ENCODE results near the gene IFITM1. TPM values are rescaled to one million over a fixed set of nuclear protein-coding genes. Genes with fewer than 3 reads are reported as not detected.
A peak's percentile ranks its signal among the peaks of the same experiment; 100 is the strongest.
"Not testable (repeated sequence)": the region's sequence is repeated elsewhere in the genome, so short reads cannot be mapped to it uniquely, and the experiment has no call there.

IFITM1 gene
- total RNA-seq, 1 donor from 2014 or later = 128 TPM

DNA sequence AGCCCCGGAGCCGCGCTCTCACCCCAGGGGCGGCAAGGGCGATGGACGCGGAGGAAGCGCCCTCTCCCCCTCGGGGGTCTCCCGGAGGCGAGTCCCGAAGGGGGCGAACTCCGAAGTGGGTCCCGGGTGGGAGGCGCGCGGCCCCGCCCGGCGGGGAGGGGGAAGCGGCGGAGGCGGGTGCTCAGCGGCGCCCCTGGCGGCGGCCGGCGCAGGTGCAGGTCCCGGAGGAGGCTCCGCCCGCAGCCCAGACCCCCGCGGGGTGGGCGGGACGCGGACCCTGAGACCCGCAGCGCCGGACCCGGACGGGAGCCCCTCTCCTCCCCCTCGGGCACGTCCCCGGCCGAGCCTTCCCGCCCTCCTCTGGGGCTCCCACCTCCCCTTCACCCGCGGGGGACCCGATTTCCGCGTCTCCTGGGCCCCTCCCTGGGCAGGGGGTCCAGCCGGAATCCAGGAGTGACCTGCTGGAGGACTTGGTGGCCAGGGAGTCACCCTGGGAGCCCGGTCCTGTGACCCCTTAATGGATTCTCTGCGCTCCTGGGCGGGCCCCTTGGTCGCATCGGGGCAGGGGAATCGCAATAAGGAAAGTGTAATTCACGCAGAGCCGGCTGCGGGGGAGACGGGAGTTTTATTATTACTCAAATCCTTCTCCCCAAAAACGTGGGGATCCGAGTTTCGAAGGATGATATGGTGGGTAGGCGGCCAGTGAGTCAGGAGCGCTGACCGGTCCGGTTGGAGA, 2.7 kb upstream of the IFITM1 start:
- peak overlapping the region; percentile 77 for H3K27ac ChIP-seq

DNA sequence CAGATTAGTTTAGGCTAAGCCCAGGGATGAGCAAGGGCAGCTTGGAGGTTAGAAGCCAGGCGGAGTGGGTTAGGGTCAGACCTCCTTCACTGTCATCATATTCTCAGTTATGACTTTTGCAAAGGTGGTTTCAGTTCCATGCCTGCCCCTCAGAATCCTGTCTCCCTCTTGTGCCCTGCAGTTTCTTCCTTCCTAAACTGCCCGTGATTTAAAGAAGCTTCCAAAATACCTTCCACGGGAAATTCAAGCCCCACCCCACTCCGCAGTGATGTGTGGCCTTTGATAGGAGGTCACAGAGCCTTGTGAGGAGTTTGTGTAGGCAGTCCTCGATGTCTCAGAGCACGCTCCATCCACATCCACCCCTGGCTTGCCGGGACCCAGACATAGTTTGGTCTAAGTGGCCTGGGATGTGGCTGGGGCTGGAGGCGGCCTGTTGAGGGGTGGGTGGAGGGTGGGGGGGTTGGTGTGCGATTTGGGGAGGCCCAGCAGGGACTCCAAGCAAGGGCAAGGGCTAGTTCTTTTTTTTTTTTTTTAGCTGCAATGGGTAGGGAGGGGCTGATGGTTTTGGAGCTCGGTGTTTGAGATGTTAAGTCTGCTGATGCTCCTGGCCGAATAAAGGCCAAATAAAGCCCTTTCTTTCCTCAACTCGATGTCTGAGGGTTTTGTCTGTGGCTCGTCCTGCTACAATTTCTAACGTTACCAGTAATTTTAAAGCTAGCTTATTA, 1.6 kb upstream of the IFITM1 start:
- intact Hi-C loops (cut with DNase I) = no loop called here
- no peaks in the 10 kb centered on the region for H3K9me3 ChIP-seq
- H3K36me3 ChIP-seq = no peaks in the 10 kb centered on the region
- peak overlapping the region; percentile 77 for H3K27ac ChIP-seq
- H3K4me1 ChIP-seq = peaks cover 61% of the 10 kb centered on the region
- TF ChIP-seq, protein P1, sequence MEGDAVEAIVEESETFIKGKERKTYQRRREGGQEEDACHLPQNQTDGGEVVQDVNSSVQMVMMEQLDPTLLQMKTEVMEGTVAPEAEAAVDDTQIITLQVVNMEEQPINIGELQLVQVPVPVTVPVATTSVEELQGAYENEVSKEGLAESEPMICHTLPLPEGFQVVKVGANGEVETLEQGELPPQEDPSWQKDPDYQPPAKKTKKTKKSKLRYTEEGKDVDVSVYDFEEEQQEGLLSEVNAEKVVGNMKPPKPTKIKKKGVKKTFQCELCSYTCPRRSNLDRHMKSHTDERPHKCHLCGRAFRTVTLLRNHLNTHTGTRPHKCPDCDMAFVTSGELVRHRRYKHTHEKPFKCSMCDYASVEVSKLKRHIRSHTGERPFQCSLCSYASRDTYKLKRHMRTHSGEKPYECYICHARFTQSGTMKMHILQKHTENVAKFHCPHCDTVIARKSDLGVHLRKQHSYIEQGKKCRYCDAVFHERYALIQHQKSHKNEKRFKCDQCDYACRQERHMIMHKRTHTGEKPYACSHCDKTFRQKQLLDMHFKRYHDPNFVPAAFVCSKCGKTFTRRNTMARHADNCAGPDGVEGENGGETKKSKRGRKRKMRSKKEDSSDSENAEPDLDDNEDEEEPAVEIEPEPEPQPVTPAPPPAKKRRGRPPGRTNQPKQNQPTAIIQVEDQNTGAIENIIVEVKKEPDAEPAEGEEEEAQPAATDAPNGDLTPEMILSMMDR (IDR thresholded peaks at IDR 0.05) = no peak
- no peak for DNase-seq
- no peaks in the 10 kb centered on the region for H3K27me3 ChIP-seq (ENCODE audit: low read depth)
- H3K4me3 ChIP-seq = peak overlapping the region; percentile 42
- no peak for ATAC-seq

More for the DNA sequence above, 2.7 kb upstream of the IFITM1 start:
- intact Hi-C loops (cut with DNase I); H3K36me3 ChIP-seq; H3K27me3 ChIP-seq (ENCODE audit: low read depth); H3K9me3 ChIP-seq; DNase-seq: not testable (repeated sequence)
- H3K4me1 ChIP-seq = peaks cover 59% of the 10 kb centered on the region
- ATAC-seq = peak; percentile 71 to 80
- peak overlapping the region; percentile 42 for H3K4me3 ChIP-seq

DNA sequence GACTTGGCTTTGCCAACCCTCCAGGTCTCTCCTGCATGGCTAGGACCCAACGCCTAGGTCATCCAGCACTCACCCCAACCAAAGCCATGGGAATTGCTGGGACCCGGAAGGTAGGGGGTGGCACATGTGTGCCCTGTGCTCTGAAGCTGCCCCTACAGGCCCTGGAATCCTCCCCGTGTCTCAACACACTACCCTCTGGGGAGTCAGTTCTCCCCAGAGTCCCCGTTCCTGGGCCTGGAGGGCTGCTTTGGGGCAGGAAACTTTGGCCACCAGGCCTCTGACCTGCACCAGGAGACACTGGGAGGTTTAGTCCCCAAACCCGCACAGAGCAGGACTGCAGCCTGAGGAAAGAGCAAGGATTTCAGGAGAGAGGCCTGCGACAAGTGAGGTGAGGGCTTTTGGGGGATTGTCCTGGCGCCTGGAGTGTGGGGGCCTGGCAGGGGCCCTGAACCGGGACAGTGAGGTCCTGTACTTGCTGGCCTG, 495 bp upstream of the IFITM1 start:
- Histone ChIP-seq H3K27me3 (ENCODE audit: low read depth) (no peaks in the 10 kb centered on the region), H3K9me3 (no peaks in the 10 kb centered on the region), H3K27ac (peak overlapping the region; percentile 82), H3K4me1 (peaks cover 65% of the 10 kb centered on the region), H3K4me3 (peak overlapping the region; percentile 61), H3K36me3 (no peaks in the 10 kb centered on the region)
- TF ChIP-seq, protein P1 (IDR thresholded peaks at IDR 0.05) = no peak
- intact Hi-C loops (cut with DNase I) = no loop called here
- no peak for DNase-seq
- no peak for ATAC-seq

DNA sequence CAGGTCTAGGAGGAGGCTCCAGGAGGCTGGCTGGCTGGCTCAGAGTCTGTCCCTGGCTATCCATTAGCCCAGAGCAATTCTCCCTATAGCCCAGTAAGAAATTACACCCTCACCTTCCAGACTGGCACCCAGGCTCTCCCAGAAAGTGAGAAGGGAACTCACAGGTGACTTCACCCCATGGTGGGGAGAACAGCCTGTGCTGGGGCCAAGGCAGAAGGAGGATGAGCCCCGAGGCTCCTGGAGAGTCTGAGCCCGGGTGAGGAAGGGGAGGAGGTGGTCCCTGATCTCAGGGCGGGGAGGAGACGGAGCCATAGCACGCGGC, 675 bp downstream of the IFITM1 start:
- H3K9me3 ChIP-seq; intact Hi-C loops (cut with DNase I); ATAC-seq; H3K36me3 ChIP-seq; DNase-seq; H3K27me3 ChIP-seq (ENCODE audit: low read depth): not testable (repeated sequence)
- Histone ChIP-seq H3K4me3 (peak overlapping the region; percentile 61), H3K4me1 (peaks cover 59% of the 10 kb centered on the region), H3K27ac (peak overlapping the region; percentile 82)

DNA sequence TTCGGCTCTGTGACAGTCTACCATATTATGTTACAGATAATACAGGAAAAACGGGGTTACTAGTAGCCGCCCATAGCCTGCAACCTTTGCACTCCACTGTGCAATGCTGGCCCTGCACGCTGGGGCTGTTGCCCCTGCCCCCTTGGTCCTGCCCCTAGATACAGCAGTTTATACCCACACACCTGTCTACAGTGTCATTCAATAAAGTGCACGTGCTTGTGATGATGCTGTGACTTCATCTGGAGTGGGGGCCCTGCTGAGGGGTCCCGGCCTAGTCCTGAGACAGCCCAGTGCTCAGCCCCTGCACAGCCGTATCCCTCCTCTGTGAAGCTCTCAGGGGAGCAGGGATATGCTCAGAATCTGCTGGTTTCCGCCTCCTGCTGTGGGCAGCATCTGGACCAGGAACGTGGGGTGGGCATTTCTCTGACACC, 1.2 kb downstream of the IFITM1 start:
- intact Hi-C loops (cut with DNase I) = no loop called here
- no peaks in the 10 kb centered on the region for H3K27me3 ChIP-seq (ENCODE audit: low read depth)
- ATAC-seq (no peak), DNase-seq (no peak)
- TF ChIP-seq, protein P1 (IDR thresholded peaks at IDR 0.05) = no peak
- H3K36me3 ChIP-seq = no peaks in the 10 kb centered on the region
- H3K27ac ChIP-seq = peak overlapping the region; percentile 82
- H3K9me3 ChIP-seq = no peaks in the 10 kb centered on the region
- H3K4me1 ChIP-seq = peaks cover 54% of the 10 kb centered on the region
- peak overlapping the region; percentile 61 for H3K4me3 ChIP-seq

DNA sequence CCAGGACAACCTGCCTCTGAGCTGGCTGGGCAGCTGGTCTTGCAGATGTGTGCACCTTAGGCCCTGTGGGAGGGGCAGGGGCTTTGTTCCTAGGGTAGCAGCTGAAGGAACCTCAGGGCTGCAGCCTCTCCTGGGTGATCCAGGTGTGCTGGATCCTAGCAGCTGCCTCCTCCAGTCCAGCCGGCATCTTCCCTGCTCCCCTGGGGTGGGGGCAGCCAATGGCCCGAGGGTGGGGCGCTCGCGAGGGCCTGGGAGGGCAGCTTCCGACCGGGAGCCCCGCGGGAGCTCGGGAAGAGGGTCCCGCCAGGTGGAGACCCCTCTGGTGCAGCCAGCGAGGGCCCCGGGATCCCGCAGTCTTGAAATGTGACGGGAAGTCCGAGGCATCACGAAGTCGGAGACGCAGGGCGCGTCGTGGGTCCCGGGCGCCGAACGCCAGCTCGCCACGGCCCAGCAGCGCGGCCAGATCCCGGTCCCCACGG, 1.7 kb downstream of the IFITM1 start:
- TF ChIP-seq, protein P1 (IDR thresholded peaks at IDR 0.05) = no peak
- H3K4me3 ChIP-seq = peak overlapping the region; percentile 61
- no peaks in the 10 kb centered on the region for H3K9me3 ChIP-seq
- no peak for DNase-seq
- no peaks in the 10 kb centered on the region for H3K27me3 ChIP-seq (ENCODE audit: low read depth)
- peak overlapping the region; percentile 82 for H3K27ac ChIP-seq
- ATAC-seq = no peak
- intact Hi-C loops (cut with DNase I) = no loop called here
- H3K4me1 ChIP-seq = peaks cover 54% of the 10 kb centered on the region
- no peaks in the 10 kb centered on the region for H3K36me3 ChIP-seq
